OCI-LY7 (cell line): ENCODE results near the gene BICD2. TPM values are rescaled to one million over a fixed set of nuclear protein-coding genes. Genes with fewer than 3 reads are reported as not detected.

Source experiments
- BruUV-seq: library from RNA; stranded (reverse); fragments of 400-500 nt; replicated peaks from 2 replicates; lab custom pipeline; 2021; lab: Mats Ljungman, UMichigan
- CTCF ChIA-PET: fragments of 300-600 bp; sonication (Branson Sonifier 250); formaldehyde crosslinking; loops from one replicate; lab custom pipeline; 2022; ENCODE audit warnings: antibody characterized with exemption; ENCODE audit not compliant: unreplicated experiment; lab: Charles Lee
- POLR2A ChIA-PET: fragments of 300-600 bp; sonication (Branson Sonifier 250); formaldehyde crosslinking; loops from one replicate; lab custom pipeline; 2022; ENCODE audit warnings: antibody characterized with exemption; lab: Charles Lee
- DNase-seq: peaks from one replicate; pipeline ENCODE4 v3.0.0-alpha.2; 2015; ENCODE audit warnings: low spot score
- H2AFZ ChIP-seq: fragments of 200-600 bp; sonication (generic), shearing (Covaris generic); 2 replicates; pipeline ENCODE4 v1.6.1; 2014; ENCODE audit warnings: mild to moderate bottlenecking, antibody characterized with exemption, low read length, moderate library complexity
- H3K27ac ChIP-seq: fragments of 200-600 bp; sonication (generic); 2 replicates; pipeline ENCODE4 v1.5.1; 2014; ENCODE audit warnings: mixed run types, low read depth, mild to moderate bottlenecking, moderate library complexity, low read length, inconsistent platforms; ENCODE audit not compliant: poor library complexity, severe bottlenecking
- H3K36me3 ChIP-seq: fragments of 200-600 bp; sonication (generic); 2 replicates; pipeline ENCODE4 v1.6.1; 2014; ENCODE audit warnings: mild to moderate bottlenecking, antibody characterized with exemption, low read length, moderate library complexity, mixed read lengths; ENCODE audit not compliant: insufficient read depth
- H3K4me1 ChIP-seq: fragments of 200-600 bp; sonication (generic); 2 replicates; pipeline ENCODE4 v1.5.1; 2014; ENCODE audit warnings: mild to moderate bottlenecking, low read length; ENCODE audit not compliant: insufficient read depth, poor library complexity, severe bottlenecking
- H3K4me2 ChIP-seq: fragments of 200-600 bp; sonication (generic); 2 replicates; pipeline ENCODE4 v1.6.1; 2014; ENCODE audit warnings: mild to moderate bottlenecking, low read length
- H3K4me3 ChIP-seq: fragments of 200-600 bp; sonication (generic); 2 replicates; pipeline ENCODE4 v1.5.1; 2014; ENCODE audit warnings: mild to moderate bottlenecking, low read depth, low read length; ENCODE audit not compliant: poor library complexity, severe bottlenecking
- H3K79me2 ChIP-seq: fragments of 200-600 bp; sonication (generic); 2 replicates; pipeline ENCODE4 v1.6.1; 2016; ENCODE audit warnings: low read depth, mild to moderate bottlenecking, low read length, moderate library complexity, mixed read lengths; ENCODE audit not compliant: insufficient read depth
- H3K9me2 ChIP-seq: fragments of 200-600 bp; sonication (generic); 2 replicates; pipeline ENCODE4 v1.6.1; 2016; ENCODE audit warnings: mild to moderate bottlenecking, low read length, mixed read lengths; ENCODE audit not compliant: insufficient read depth
- H3K9me3 ChIP-seq: fragments of 200-600 bp; sonication (generic); 2 replicates; pipeline ENCODE4 v1.6.1; 2014; ENCODE audit warnings: mild to moderate bottlenecking, mixed run types, low read length, mixed read lengths
- H4K20me1 ChIP-seq: fragments of 200-600 bp; sonication (generic); 2 replicates; pipeline ENCODE4 v1.6.1; 2014; ENCODE audit warnings: mild to moderate bottlenecking, antibody characterized with exemption, low read length, moderate library complexity, mixed read lengths; ENCODE audit not compliant: insufficient read depth
- EZH2phosphoT487 ChIP-seq: fragments of 200-600 bp; sonication (generic); IDR thresholded peaks from 2 replicates; pipeline ENCODE4 v1.6.1; 2018; ENCODE audit warnings: low read depth, borderline replicate concordance, mild to moderate bottlenecking, mixed run types, antibody characterized with exemption, low read length, moderate library complexity, mixed read lengths
- intact Hi-C: fragments of 100-400 bp; cut with micrococcal nuclease; formaldehyde crosslinking; loops from one replicate; pipeline ENCODE4 v1.10.0; 2022; ENCODE audit not compliant: unreplicated experiment
- total RNA-seq, 2 experiments: library from RNA; depleted of rRNA in 1 of 2; stranded (reverse); fragments of >200 nt in 1 of 2; shearing (Covaris generic) in 1 of 2; gene quantifications; 2 replicates each; pipeline ENCODE4 v1.2.3, GENCODE V29; 2014 to 2022
- TF ChIP-seq, protein P1 (sequence below): fragments of 200-600 bp; sonication (generic); conservative IDR thresholded peaks from 2 replicates; pipeline ENCODE4 v1.5.1; 2014; ENCODE audit warnings: mild to moderate bottlenecking, antibody characterized with exemption, low read length, moderate library complexity, mixed read lengths

The BICD2 gene
- total RNA-seq, 2 experiments from 2014 or later, result 46.5 to 71.0 TPM

DNA sequence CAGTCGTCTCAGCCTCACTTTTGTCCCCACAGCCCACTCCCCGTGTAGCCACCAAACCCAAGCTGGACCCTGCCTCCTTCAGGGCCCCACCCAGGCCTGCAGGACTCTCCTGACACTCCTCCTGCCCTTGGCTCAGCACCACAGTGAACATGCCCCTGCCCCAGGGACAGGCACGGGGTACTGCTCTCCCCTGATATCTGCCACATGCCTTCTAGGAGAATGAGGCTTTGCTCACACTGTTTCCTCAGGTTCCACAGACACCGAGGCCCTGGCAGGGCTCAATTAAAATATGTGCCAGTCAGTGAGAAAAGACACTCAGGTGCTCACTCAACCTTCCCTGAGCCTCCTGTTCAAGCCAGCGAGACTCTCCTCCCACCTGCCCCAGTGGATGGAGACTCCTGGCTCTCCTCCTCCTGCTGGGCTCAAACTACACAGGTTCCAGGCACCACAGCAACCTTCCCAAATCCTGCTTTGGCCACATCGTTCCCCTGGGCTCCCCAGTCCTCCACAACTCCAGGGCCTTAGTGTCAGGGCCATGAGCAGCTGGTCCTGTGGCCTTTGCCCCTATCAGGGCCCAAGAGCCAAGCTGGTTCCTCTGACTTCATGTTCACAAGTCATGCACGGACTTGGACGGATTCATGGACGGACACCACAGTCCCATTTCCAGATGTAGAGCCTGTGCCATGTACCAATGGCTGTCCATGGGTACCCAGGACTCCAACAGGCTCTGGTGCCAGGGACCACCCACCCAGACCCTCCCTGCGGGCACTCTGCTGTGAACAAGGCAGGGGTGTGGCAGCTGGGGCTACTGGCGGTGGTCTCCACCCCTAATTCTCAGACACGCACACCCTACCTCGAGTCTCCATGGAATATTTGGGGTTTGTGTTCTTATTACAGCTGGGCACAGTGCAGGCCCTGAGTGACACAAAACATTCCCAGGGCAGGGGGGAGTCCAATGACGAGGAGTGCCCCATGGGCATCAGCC is 36.6 kb downstream of the BICD2 start:
- no peak overlapping the region for H2AFZ ChIP-seq
- peaks cover 96% of the 10 kb centered on the region for H3K4me1 ChIP-seq
- no peak for DNase-seq
- H4K20me1 ChIP-seq, result peaks cover 6% of the 10 kb centered on the region; the same call in 1 of the 2 replicates
- intact Hi-C loops, result loop anchor here (10.0 kb wide), 1 partner anchor 537 kb away; no protein-coding TSS in a partner anchor
- H3K9me3 ChIP-seq, result no peaks in the 10 kb centered on the region
- TF ChIP-seq, protein P1, sequence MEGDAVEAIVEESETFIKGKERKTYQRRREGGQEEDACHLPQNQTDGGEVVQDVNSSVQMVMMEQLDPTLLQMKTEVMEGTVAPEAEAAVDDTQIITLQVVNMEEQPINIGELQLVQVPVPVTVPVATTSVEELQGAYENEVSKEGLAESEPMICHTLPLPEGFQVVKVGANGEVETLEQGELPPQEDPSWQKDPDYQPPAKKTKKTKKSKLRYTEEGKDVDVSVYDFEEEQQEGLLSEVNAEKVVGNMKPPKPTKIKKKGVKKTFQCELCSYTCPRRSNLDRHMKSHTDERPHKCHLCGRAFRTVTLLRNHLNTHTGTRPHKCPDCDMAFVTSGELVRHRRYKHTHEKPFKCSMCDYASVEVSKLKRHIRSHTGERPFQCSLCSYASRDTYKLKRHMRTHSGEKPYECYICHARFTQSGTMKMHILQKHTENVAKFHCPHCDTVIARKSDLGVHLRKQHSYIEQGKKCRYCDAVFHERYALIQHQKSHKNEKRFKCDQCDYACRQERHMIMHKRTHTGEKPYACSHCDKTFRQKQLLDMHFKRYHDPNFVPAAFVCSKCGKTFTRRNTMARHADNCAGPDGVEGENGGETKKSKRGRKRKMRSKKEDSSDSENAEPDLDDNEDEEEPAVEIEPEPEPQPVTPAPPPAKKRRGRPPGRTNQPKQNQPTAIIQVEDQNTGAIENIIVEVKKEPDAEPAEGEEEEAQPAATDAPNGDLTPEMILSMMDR, result no peak
- TF ChIP-seq EZH2phosphoT487, result no peak
- POLR2A ChIA-PET, result interaction anchor here (0.9 to 2.5 kb wide), 5 partner anchors 8 to 32 kb away, joined by 3 to 10 read pairs (median 4); no protein-coding TSS in a partner anchor
- peak overlapping the region; percentile 83 for H3K27ac ChIP-seq
- H3K4me3 ChIP-seq, result peak overlapping the region; percentile 63
- no peaks in the 10 kb centered on the region for H3K9me2 ChIP-seq
- H3K79me2 ChIP-seq, result peaks cover 85% of the 10 kb centered on the region
- no TSS peak for BruUV-seq
- CTCF ChIA-PET, result interaction anchor here (1.0 to 1.8 kb wide), 5 partner anchors 10 to 63 kb away, joined by 3 to 11 read pairs (median 5); partner anchors contain the start of gene IPPK
- H3K36me3 ChIP-seq, result peaks cover 38% of the 10 kb centered on the region; the same call in 1 of the 2 replicates
- peak overlapping the region; percentile 82 for H3K4me2 ChIP-seq

- CTCF ChIA-PET, result interaction anchor here (0.5 kb wide), 1 partner anchor 9 kb away, joined by 4 read pairs; no protein-coding TSS in a partner anchor
- Histone ChIP-seq H3K27ac (peak overlapping the region; percentile 83), H3K4me1 (peaks cover 100% of the 10 kb centered on the region), H4K20me1 (peaks cover 4% of the 10 kb centered on the region; the same call in 1 of the 2 replicates), H3K4me3 (peak overlapping the region; percentile 63), H3K36me3 (peaks cover 44% of the 10 kb centered on the region), H3K9me2 (no peaks in the 10 kb centered on the region), H3K4me2 (peak overlapping the region; percentile 82), H2AFZ (no peak overlapping the region), H3K79me2 (peaks cover 82% of the 10 kb centered on the region), H3K9me3 (no peaks in the 10 kb centered on the region)
- BruUV-seq, result no TSS peak
- peak; percentile 82 for DNase-seq
- POLR2A ChIA-PET, result interaction anchor here (0.9 to 1.5 kb wide), 4 partner anchors 9 to 37 kb away, joined by 3 to 6 read pairs (median 4); partner anchors contain the start of gene BICD2
- TF ChIP-seq EZH2phosphoT487, result no peak
- TF ChIP-seq, protein P1, result no peak
- intact Hi-C loops, result loop anchor here (10.0 kb wide), 1 partner anchor 538 kb away; no protein-coding TSS in a partner anchor
Measured at GRCh38 chr9:92726971-92727715, 37.5 kb downstream of the BICD2 start.
